GM23338 (cell line): ENCODE measurements around the gene TIMM9. TPM values are rescaled to one million over a fixed set of nuclear protein-coding genes. Genes with fewer than 3 reads are reported as not detected.

Source experiments
- ATAC-seq: fragments of 200-7000 bp; cut with Tn5 transposase; 3 replicates; pipeline ENCODE4 v1.9.1; 2020
- DNase-seq: peaks from one replicate; pipeline ENCODE4 v3.0.0-alpha.2; 2015; ENCODE audit warnings: low spot score
- H2AFZ ChIP-seq: fragments of 200-600 bp; sonication (generic); 2 replicates; pipeline ENCODE4 v1.8.0; 2016; ENCODE audit warnings: antibody characterized with exemption, mild to moderate bottlenecking, moderate library complexity
- H3F3A ChIP-seq: fragments of 200-600 bp; sonication (generic); replicated peaks from 2 replicates; pipeline ENCODE4 v1.8.0; 2017; ENCODE audit warnings: antibody characterized with exemption, mixed run types, low read depth
- H3K27ac ChIP-seq: fragments of 200-600 bp; sonication (generic); 2 replicates; pipeline ENCODE4 v1.6.1; 2016; ENCODE audit warnings: low read depth
- H3K27me3 ChIP-seq: fragments of 200-600 bp; sonication (generic); 2 replicates; pipeline ENCODE4 v1.8.0; 2016; ENCODE audit warnings: mild to moderate bottlenecking, mixed run types, moderate library complexity; ENCODE audit not compliant: insufficient read depth
- H3K36me3 ChIP-seq: fragments of 200-600 bp; sonication (generic); 2 replicates; pipeline ENCODE4 v1.8.0; 2016; ENCODE audit warnings: mild to moderate bottlenecking; ENCODE audit not compliant: insufficient read depth
- H3K4me1 ChIP-seq: fragments of 200-600 bp; sonication (generic); 2 replicates; pipeline ENCODE4 v1.8.0; 2016; ENCODE audit warnings: mild to moderate bottlenecking, moderate library complexity; ENCODE audit not compliant: insufficient read depth
- H3K4me2 ChIP-seq: fragments of 200-600 bp; sonication (generic); 2 replicates; pipeline ENCODE4 v1.7.1; 2017; ENCODE audit warnings: mixed run types
- H3K4me3 ChIP-seq: fragments of 200-600 bp; sonication (generic); 2 replicates; pipeline ENCODE4 v1.6.1; 2016; ENCODE audit warnings: mixed run types
- H3K79me2 ChIP-seq: fragments of 200-600 bp; sonication (generic); replicated peaks from 2 replicates; pipeline ENCODE4 v1.8.0; 2017; ENCODE audit warnings: mild to moderate bottlenecking; ENCODE audit not compliant: insufficient read depth
- H3K9me2 ChIP-seq: fragments of 200-600 bp; sonication (generic); 2 replicates; pipeline ENCODE4 v1.8.0; 2017; ENCODE audit not compliant: insufficient read depth
- H4K20me1 ChIP-seq: fragments of 200-600 bp; sonication (generic); replicated peaks from 2 replicates; pipeline ENCODE4 v1.8.0; 2017; ENCODE audit warnings: mild to moderate bottlenecking; ENCODE audit not compliant: insufficient read depth
- H3K27ac Mint-ChIP-seq: 2 replicates; pipeline ENCODE4 v1.8.0; 2020; ENCODE audit warnings: inconsistent platforms, mild to moderate bottlenecking, moderate library complexity, mixed read lengths
- H3K27me3 Mint-ChIP-seq: 3 replicates; pipeline ENCODE4 v1.8.0; 2022; ENCODE audit warnings: low read depth, mild to moderate bottlenecking, moderate library complexity, mixed read lengths, inconsistent platforms; ENCODE audit not compliant: insufficient read depth, poor library complexity
- H3K36me3 Mint-ChIP-seq: 3 replicates; pipeline ENCODE4 v1.8.0; 2021; ENCODE audit warnings: low read depth, mild to moderate bottlenecking, inconsistent platforms, moderate library complexity, mixed read lengths
- H3K4me1 Mint-ChIP-seq: 3 replicates; pipeline ENCODE4 v1.8.0; 2020; ENCODE audit warnings: mild to moderate bottlenecking, inconsistent platforms, mixed read lengths
- H3K4me3 Mint-ChIP-seq: 3 replicates; pipeline ENCODE4 v1.8.0; 2021; ENCODE audit warnings: moderate library complexity, mild to moderate bottlenecking, inconsistent platforms, mixed read lengths
- H3K9me3 Mint-ChIP-seq: 3 replicates; pipeline ENCODE4 v1.8.0; 2020; ENCODE audit warnings: moderate library complexity, mild to moderate bottlenecking, inconsistent platforms, mixed read lengths
- CREB1 ChIP-seq: fragments of 250-450 bp; sonication (Bioruptor Pico); IDR thresholded peaks from 2 replicates; pipeline ENCODE4 v1.5.0; 2020; ENCODE audit warnings: low read depth, mild to moderate bottlenecking, moderate library complexity
- CTCF ChIP-seq, 2 experiments: fragments of 200-600 bp in 1 of 2; sonication (generic) in 1 of 2; conservative IDR thresholded peaks; 2 replicates each; pipeline versions ENCODE4 v1.5.1 to v1.6.1; 2016 to 2017; ENCODE audit warnings: antibody characterized with exemption in 2 of 2, low read depth in 2 of 2, mild to moderate bottlenecking in 2 of 2, moderate library complexity in 1 of 2
- ETS1 ChIP-seq: IDR thresholded peaks from 2 replicates; pipeline ENCODE4 v1.6.1; 2016; ENCODE audit warnings: antibody characterized with exemption
- EZH2 ChIP-seq: fragments of 200-600 bp; sonication (generic); IDR thresholded peaks from one replicate; pipeline ENCODE4 v1.8.0; 2017; ENCODE audit warnings: antibody characterized with exemption, mild to moderate bottlenecking, low read depth; ENCODE audit not compliant: unreplicated experiment
- EZH2phosphoT487 ChIP-seq: fragments of 200-600 bp; sonication (generic); IDR thresholded peaks from one replicate; pipeline ENCODE4 v1.8.1; 2018; ENCODE audit warnings: antibody characterized with exemption; ENCODE audit not compliant: unreplicated experiment
- JUNB ChIP-seq: IDR thresholded peaks from one replicate; pipeline ENCODE4 v1.6.1; 2016; ENCODE audit warnings: antibody characterized with exemption; ENCODE audit not compliant: unreplicated experiment
- NANOG ChIP-seq: IDR thresholded peaks from 2 replicates; pipeline ENCODE4 v1.6.1; 2016; ENCODE audit warnings: antibody characterized with exemption, borderline replicate concordance
- POLR2AphosphoS5 ChIP-seq: IDR thresholded peaks from 2 replicates; pipeline ENCODE4 v1.6.1; 2016; ENCODE audit warnings: antibody characterized with exemption, low read depth
- STAT1 ChIP-seq: IDR thresholded peaks from one replicate; pipeline ENCODE4 v1.6.1; 2016; ENCODE audit warnings: antibody characterized with exemption; ENCODE audit not compliant: unreplicated experiment
- ZNF114 ChIP-seq: fragments of 250-450 bp; sonication (Bioruptor Pico); IDR thresholded peaks from 2 replicates; pipeline ENCODE4 v1.5.0; 2020; ENCODE audit warnings: mild to moderate bottlenecking, moderate library complexity
- ZNF331 ChIP-seq: fragments of 250-450 bp; sonication (Bioruptor Pico); IDR thresholded peaks from 2 replicates; pipeline ENCODE4 v1.5.0; 2020; ENCODE audit warnings: low read depth, mild to moderate bottlenecking, moderate library complexity
- polyA plus RNA-seq: library from polyadenylated mRNA; unstranded; fragments of >200 nt; fragmentation: Nextera tagmentation; extraction: Ambion mirVana; gene quantifications from 2 replicates; pipeline ENCODE4 v1.2.1, GENCODE V29; 2016
- total RNA-seq: library from RNA; depleted of rRNA; stranded (reverse); fragments of >200 nt; shearing (Covaris generic); gene quantifications from 2 replicates; pipeline ENCODE4 v1.2.3, GENCODE V29; 2014
- TF ChIP-seq, protein P1 (sequence below): fragments of 250-450 bp; sonication (Bioruptor Pico); IDR thresholded peaks from 2 replicates; pipeline ENCODE4 v1.5.0; 2020; ENCODE audit warnings: mild to moderate bottlenecking, moderate library complexity
- TF ChIP-seq, protein P2 (sequence below): IDR thresholded peaks from one replicate; pipeline ENCODE4 v1.6.1; 2018; ENCODE audit warnings: antibody characterized with exemption; ENCODE audit not compliant: unreplicated experiment

TIMM9 gene
- total and polyA plus RNA-seq, 2 experiments from 2014 or later = 40.3 to 146 TPM

DNA sequence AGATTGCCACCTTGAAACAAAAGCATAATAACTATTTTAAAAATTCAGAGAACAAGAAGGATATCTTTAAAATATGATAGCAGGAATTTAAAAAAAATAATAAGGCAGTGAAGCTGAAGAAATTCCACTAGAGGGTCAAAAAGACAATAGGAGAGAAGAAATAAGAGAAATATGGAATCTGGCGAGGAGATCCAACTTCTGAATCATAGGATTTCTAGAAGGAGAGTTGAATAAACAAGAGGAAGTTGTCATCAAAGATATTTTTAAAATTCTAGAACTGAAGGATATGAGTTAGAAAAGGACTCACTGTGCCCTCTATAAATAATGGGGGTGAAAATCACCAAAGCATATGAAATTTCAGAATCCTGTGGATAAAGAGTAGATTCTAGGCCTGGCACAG, 58.4 kb downstream of the TIMM9 start (continued):
- TF ChIP-seq, protein P1, sequence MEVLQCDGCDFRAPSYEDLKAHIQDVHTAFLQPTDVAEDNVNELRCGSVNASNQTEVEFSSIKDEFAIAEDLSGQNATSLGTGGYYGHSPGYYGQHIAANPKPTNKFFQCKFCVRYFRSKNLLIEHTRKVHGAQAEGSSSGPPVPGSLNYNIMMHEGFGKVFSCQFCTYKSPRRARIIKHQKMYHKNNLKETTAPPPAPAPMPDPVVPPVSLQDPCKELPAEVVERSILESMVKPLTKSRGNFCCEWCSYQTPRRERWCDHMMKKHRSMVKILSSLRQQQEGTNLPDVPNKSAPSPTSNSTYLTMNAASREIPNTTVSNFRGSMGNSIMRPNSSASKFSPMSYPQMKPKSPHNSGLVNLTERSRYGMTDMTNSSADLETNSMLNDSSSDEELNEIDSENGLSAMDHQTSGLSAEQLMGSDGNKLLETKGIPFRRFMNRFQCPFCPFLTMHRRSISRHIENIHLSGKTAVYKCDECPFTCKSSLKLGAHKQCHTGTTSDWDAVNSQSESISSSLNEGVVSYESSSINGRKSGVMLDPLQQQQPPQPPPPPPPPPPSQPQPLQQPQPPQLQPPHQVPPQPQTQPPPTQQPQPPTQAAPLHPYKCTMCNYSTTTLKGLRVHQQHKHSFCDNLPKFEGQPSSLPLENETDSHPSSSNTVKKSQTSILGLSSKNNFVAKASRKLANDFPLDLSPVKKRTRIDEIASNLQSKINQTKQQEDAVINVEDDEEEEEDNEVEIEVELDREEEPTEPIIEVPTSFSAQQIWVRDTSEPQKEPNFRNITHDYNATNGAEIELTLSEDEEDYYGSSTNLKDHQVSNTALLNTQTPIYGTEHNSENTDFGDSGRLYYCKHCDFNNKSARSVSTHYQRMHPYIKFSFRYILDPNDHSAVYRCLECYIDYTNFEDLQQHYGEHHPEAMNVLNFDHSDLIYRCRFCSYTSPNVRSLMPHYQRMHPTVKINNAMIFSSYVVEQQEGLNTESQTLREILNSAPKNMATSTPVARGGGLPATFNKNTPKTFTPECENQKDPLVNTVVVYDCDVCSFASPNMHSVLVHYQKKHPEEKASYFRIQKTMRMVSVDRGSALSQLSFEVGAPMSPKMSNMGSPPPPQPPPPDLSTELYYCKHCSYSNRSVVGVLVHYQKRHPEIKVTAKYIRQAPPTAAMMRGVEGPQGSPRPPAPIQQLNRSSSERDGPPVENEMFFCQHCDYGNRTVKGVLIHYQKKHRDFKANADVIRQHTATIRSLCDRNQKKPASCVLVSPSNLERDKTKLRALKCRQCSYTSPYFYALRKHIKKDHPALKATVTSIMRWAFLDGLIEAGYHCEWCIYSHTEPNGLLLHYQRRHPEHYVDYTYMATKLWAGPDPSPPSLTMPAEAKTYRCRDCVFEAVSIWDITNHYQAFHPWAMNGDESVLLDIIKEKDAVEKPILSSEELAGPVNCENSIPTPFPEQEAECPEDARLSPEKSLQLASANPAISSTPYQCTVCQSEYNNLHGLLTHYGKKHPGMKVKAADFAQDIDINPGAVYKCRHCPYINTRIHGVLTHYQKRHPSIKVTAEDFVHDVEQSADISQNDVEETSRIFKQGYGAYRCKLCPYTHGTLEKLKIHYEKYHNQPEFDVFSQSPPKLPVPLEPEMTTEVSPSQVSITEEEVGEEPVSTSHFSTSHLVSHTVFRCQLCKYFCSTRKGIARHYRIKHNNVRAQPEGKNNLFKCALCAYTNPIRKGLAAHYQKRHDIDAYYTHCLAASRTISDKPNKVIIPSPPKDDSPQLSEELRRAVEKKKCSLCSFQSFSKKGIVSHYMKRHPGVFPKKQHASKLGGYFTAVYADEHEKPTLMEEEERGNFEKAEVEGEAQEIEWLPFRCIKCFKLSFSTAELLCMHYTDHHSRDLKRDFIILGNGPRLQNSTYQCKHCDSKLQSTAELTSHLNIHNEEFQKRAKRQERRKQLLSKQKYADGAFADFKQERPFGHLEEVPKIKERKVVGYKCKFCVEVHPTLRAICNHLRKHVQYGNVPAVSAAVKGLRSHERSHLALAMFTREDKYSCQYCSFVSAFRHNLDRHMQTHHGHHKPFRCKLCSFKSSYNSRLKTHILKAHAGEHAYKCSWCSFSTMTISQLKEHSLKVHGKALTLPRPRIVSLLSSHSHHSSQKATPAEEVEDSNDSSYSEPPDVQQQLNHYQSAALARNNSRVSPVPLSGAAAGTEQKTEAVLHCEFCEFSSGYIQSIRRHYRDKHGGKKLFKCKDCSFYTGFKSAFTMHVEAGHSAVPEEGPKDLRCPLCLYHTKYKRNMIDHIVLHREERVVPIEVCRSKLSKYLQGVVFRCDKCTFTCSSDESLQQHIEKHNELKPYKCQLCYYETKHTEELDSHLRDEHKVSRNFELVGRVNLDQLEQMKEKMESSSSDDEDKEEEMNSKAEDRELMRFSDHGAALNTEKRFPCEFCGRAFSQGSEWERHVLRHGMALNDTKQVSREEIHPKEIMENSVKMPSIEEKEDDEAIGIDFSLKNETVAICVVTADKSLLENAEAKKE (CRISPR knock-in tag) = no peak

GRCh38 chr14:58367296-58367695, 60.0 kb downstream of the TIMM9 start:
- H3F3A ChIP-seq = no peaks in the 10 kb centered on the region; the same call in 1 of the 2 replicates
- no peaks in the 10 kb centered on the region for H3K4me1 Mint-ChIP-seq
- no peaks in the 10 kb centered on the region for H3K27me3 Mint-ChIP-seq
- H3K4me1 ChIP-seq = no peaks in the 10 kb centered on the region
- no peak overlapping the region for H2AFZ ChIP-seq
- no peak overlapping the region for H3K4me3 ChIP-seq
- no peaks in the 10 kb centered on the region for H4K20me1 ChIP-seq
- H3K4me2 ChIP-seq = no peak overlapping the region
- ATAC-seq (no peak), DNase-seq (no peak)
- no peaks in the 10 kb centered on the region for H3K9me3 Mint-ChIP-seq
- no peak overlapping the region for H3K27ac ChIP-seq
- H3K4me3 Mint-ChIP-seq = no peak overlapping the region
- H3K27me3 ChIP-seq = no peaks in the 10 kb centered on the region
- peaks cover 3% of the 10 kb centered on the region; the same call in 1 of the 2 replicates for H3K36me3 ChIP-seq
- no peak overlapping the region for H3K27ac Mint-ChIP-seq
- H3K79me2 ChIP-seq = no peaks in the 10 kb centered on the region
- peaks cover 30% of the 10 kb centered on the region; the same call in 2 of the 3 replicates for H3K36me3 Mint-ChIP-seq
- no peaks in the 10 kb centered on the region for H3K9me2 ChIP-seq
- TF ChIP-seq ETS1 (no peak), EZH2 (no peak), ZNF114 (CRISPR knock-in tag) (no peak), CTCF (conservative IDR thresholded peaks at IDR 0.05; ENCODE audit: low read depth in 2 of 2) (no peak), STAT1 (no peak), EZH2phosphoT487 (no peak), JUNB (no peak), POLR2AphosphoS5 (no peak), ZNF331 (CRISPR knock-in tag) (no peak), CREB1 (CRISPR knock-in tag) (no peak), NANOG (no peak)
- TF ChIP-seq, protein P2, sequence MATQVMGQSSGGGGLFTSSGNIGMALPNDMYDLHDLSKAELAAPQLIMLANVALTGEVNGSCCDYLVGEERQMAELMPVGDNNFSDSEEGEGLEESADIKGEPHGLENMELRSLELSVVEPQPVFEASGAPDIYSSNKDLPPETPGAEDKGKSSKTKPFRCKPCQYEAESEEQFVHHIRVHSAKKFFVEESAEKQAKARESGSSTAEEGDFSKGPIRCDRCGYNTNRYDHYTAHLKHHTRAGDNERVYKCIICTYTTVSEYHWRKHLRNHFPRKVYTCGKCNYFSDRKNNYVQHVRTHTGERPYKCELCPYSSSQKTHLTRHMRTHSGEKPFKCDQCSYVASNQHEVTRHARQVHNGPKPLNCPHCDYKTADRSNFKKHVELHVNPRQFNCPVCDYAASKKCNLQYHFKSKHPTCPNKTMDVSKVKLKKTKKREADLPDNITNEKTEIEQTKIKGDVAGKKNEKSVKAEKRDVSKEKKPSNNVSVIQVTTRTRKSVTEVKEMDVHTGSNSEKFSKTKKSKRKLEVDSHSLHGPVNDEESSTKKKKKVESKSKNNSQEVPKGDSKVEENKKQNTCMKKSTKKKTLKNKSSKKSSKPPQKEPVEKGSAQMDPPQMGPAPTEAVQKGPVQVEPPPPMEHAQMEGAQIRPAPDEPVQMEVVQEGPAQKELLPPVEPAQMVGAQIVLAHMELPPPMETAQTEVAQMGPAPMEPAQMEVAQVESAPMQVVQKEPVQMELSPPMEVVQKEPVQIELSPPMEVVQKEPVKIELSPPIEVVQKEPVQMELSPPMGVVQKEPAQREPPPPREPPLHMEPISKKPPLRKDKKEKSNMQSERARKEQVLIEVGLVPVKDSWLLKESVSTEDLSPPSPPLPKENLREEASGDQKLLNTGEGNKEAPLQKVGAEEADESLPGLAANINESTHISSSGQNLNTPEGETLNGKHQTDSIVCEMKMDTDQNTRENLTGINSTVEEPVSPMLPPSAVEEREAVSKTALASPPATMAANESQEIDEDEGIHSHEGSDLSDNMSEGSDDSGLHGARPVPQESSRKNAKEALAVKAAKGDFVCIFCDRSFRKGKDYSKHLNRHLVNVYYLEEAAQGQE = no peak
